Smooth muscle cell of the pulmonary artery (primary cell): ENCODE data around the gene TRA2B. TPM values are rescaled to one million over a fixed set of nuclear protein-coding genes. Genes with fewer than 3 reads are reported as not detected.

ENCODE experiments used
- total RNA-seq: library from RNA; depleted of rRNA; stranded (reverse); fragments of >200 nt; gene quantifications from 2 replicates; pipeline ENCODE4 v1.2.3, GENCODE V29; 2014

Gene TRA2B
- 72.1 and 88.3 TPM in 2 replicates for total RNA-seq

GRCh38 chr3:185937689-185938374 lies at the start of gene TRA2B:
Gene TRA2B (minus strand): TSS chr3:185938014. CDS start chr3:185937860, 154 bp downstream.

Other genes starting within 250 kb of the TRA2B start
- 29.5 and 39.6 TPM in 2 replicates for gene IGF2BP2, start 113.0 kb downstream of the TRA2B start, total RNA-seq
- gene ETV5, start 171.1 kb upstream of the TRA2B start, total RNA-seq, result 36.8 and 37.0 TPM in 2 replicates